Keratinocyte (primary cell): ENCODE measurements around the gene NUAK2. TPM values are rescaled to one million over a fixed set of nuclear protein-coding genes. Genes with fewer than 3 reads are reported as not detected.
A peak's percentile ranks its signal among the peaks of the same experiment; 100 is the strongest.
"Not testable (repeated sequence)": the region's sequence is repeated elsewhere in the genome, so short reads cannot be mapped to it uniquely, and the experiment has no call there.

Experiments used
- DNase-seq: peaks from one replicate; pipeline ENCODE4 v3.0.0-alpha.2; 2011; ENCODE audit warnings: low read depth, missing footprints, low spot score
- FAIRE-seq: peaks from 2 replicates; lab custom pipeline; 2011; peaks lifted over from hg19 to GRCh38; lab: Jason Lieb, UNC
- H2AFZ ChIP-seq: 2 replicates; pipeline ENCODE4 v1.6.0; 2012; ENCODE audit warnings: low read length, control low read depth, inconsistent platforms; ENCODE audit not compliant: control insufficient read depth
- H3K27ac ChIP-seq: 2 replicates; pipeline ENCODE4 v1.5.1; 2011; ENCODE audit warnings: low read length; ENCODE audit not compliant: control insufficient read depth, insufficient read depth
- H3K27me3 ChIP-seq: 3 replicates; pipeline ENCODE4 v1.6.0; 2011; ENCODE audit warnings: low read length; ENCODE audit not compliant: control insufficient read depth, insufficient read depth; ENCODE audit errors: extremely low read depth
- H3K36me3 ChIP-seq, 2 experiments: 2 replicates in 1 of 2; 3 replicates in 1 of 2; pipeline ENCODE4 v1.5.1; 2011; ENCODE audit warnings: low read length in 2 of 2, mild to moderate bottlenecking in 1 of 2; ENCODE audit not compliant: control insufficient read depth in 2 of 2, insufficient read depth in 2 of 2; ENCODE audit errors: extremely low read depth in 1 of 2
- H3K4me1 ChIP-seq: 3 replicates; pipeline ENCODE4 v1.5.1; 2011; ENCODE audit warnings: low read length; ENCODE audit not compliant: control insufficient read depth, insufficient read depth; ENCODE audit errors: extremely low read depth
- H3K4me2 ChIP-seq: 3 replicates; pipeline ENCODE4 v1.6.0; 2011; ENCODE audit warnings: low read depth, low read length; ENCODE audit not compliant: control insufficient read depth, insufficient read depth; ENCODE audit errors: extremely low read depth
- H3K4me3 ChIP-seq, 3 experiments: fragments of 200-600 bp in 1 of 3; sonication (generic) in 1 of 3; 2 replicates in 2 of 3; 3 replicates in 1 of 3; pipeline ENCODE4 v1.5.1; 2011 to 2016; ENCODE audit warnings: low read length in 3 of 3, mild to moderate bottlenecking in 3 of 3, control low read depth in 2 of 3, inconsistent platforms in 1 of 3, low read depth in 1 of 3, mixed read lengths in 1 of 3, mixed run types in 1 of 3, moderate library complexity in 1 of 3; ENCODE audit not compliant: control insufficient read depth in 2 of 3, insufficient read depth in 2 of 3; ENCODE audit errors: extremely low read depth in 1 of 3
- H3K79me2 ChIP-seq: 2 replicates; pipeline ENCODE4 v1.6.0; 2012; ENCODE audit warnings: low read length; ENCODE audit not compliant: control insufficient read depth, insufficient read depth
- H3K9ac ChIP-seq: 3 replicates; pipeline ENCODE4 v1.6.0; 2011; ENCODE audit warnings: low read length; ENCODE audit not compliant: control insufficient read depth, insufficient read depth; ENCODE audit errors: extremely low read depth
- H3K9me1 ChIP-seq: 3 replicates; pipeline ENCODE4 v1.6.0; 2011; ENCODE audit warnings: low read length; ENCODE audit not compliant: control insufficient read depth, insufficient read depth; ENCODE audit errors: extremely low read depth
- H3K9me3 ChIP-seq: 2 replicates; pipeline ENCODE4 v1.5.1; 2012; ENCODE audit warnings: low read depth, low read length; ENCODE audit not compliant: control insufficient read depth
- H4K20me1 ChIP-seq: 3 replicates; pipeline ENCODE4 v1.6.0; 2011; ENCODE audit warnings: low read length; ENCODE audit not compliant: control insufficient read depth, insufficient read depth; ENCODE audit errors: extremely low read depth
- CTCF ChIP-seq, 3 experiments: IDR thresholded peaks in 1 of 3; conservative IDR thresholded peaks in 1 of 3; optimal IDR thresholded peaks in 1 of 3; 2 replicates in 2 of 3; 3 replicates in 1 of 3; pipeline versions ENCODE3 to v1.5.1; 2011; ENCODE audit warnings: low read length in 3 of 3, mild to moderate bottlenecking in 3 of 3, moderate library complexity in 2 of 3, control low read depth in 1 of 3, inconsistent platforms in 1 of 3; ENCODE audit not compliant: insufficient read depth in 2 of 3; ENCODE audit errors: extremely low read depth in 1 of 3
- EZH2 ChIP-seq: IDR thresholded peaks from one replicate; pipeline ENCODE4 v1.6.1; 2012; ENCODE audit warnings: inconsistent platforms, mild to moderate bottlenecking, low read length, moderate library complexity
- dilution Hi-C: fragments of 300-500 bp; cut with MboI; formaldehyde crosslinking; loops from one replicate; pipeline ENCODE4 v1.7.0; 2020; ENCODE audit warnings: low sequenced_read_pairs; ENCODE audit not compliant: extremely low pct_ligation_motif_present
- polyA plus RNA-seq, 5 experiments: library from polyadenylated mRNA; depleted of rRNA in 3 of 5; stranded (reverse) in 3 of 5; stranded (forward) in 1 of 5; unstranded in 1 of 5; fragments of >200 nt; gene quantifications; 1 replicate in 1 of 5; 2 replicates in 3 of 5; 3 replicates in 1 of 5; pipeline versions ENCODE4 v1.2.1 to v1.2.3, GENCODE V29; 2011 to 2012; ENCODE audit warnings: missing spikeins in 2 of 5, low read depth in 1 of 5, low replicate concordance in 1 of 5

The NUAK2 gene
- polyA plus RNA-seq, 1 donor (not counting 4 experiments of a cell fraction or from before 2014, with no cell fraction given), result 3.9 TPM

- Histone ChIP-seq H3K9me1 (no peaks in the 10 kb centered on the region), H3K9me3 (no peaks in the 10 kb centered on the region), H3K9ac (no peak overlapping the region), H3K4me1 (peaks cover 73% of the 10 kb centered on the region), H3K79me2 (no peaks in the 10 kb centered on the region), H3K27ac (peak overlapping the region; percentile 53), H3K4me3 (no peak overlapping the region), H2AFZ (no peak overlapping the region), H3K36me3 (no peaks in the 10 kb centered on the region), H4K20me1 (no peaks in the 10 kb centered on the region), H3K27me3 (no peaks in the 10 kb centered on the region), H3K4me2 (no peak overlapping the region)
- TF ChIP-seq EZH2 (no peak), CTCF (optimal IDR thresholded peaks at IDR 0.05 in 1 of 3, IDR thresholded peaks at IDR 0.05 in 1 of 3, conservative IDR thresholded peaks at IDR 0.05 in 1 of 3; ENCODE audit: extremely low read depth in 1 of 3, insufficient read depth in 2 of 3, low read length in 3 of 3) (no peak)
- FAIRE-seq (no peak), DNase-seq (no peak)
- dilution Hi-C loops, result no loop called here
Measured at GRCh38 chr1:205283270-205284147, 38.0 kb downstream of the NUAK2 start.

GRCh38 chr1:205280666-205281395 lies 40.7 kb downstream of the NUAK2 start:
- H3K9me1 ChIP-seq, H3K27ac ChIP-seq, H3K36me3 ChIP-seq, H3K79me2 ChIP-seq, H2AFZ ChIP-seq, DNase-seq, FAIRE-seq, dilution Hi-C loops, H3K9me3 ChIP-seq, H4K20me1 ChIP-seq, H3K4me2 ChIP-seq, H3K9ac ChIP-seq, H3K27me3 ChIP-seq, H3K4me3 ChIP-seq: not testable (repeated sequence)
- H3K4me1 ChIP-seq, result peaks cover 56% of the 10 kb centered on the region
